PC-9 (cell line): ENCODE measurements around the gene NOC4L.

Experiments used
- CTCF ChIP-seq: fragments of 200-600 bp; sonication (generic); conservative IDR thresholded peaks from 2 replicates; pipeline ENCODE4 v1.6.1; 2017; ENCODE audit warnings: mixed run types, antibody characterized with exemption, mild to moderate bottlenecking, moderate library complexity
- EZH2 ChIP-seq: fragments of 200-600 bp; sonication (generic); IDR thresholded peaks from 2 replicates; pipeline ENCODE4 v1.8.0; 2017; ENCODE audit warnings: antibody characterized with exemption, low read depth

- TF ChIP-seq CTCF (no peak), EZH2 (no peak)
These were observed 2.1 kb upstream of the NOC4L start for GRCh38 chr12:132141976-132142678.
